Neuron (in vitro differentiated cells): ENCODE data around the gene AP1AR.
"Not testable (repeated sequence)": the region's sequence is repeated elsewhere in the genome, so short reads cannot be mapped to it uniquely, and the experiment has no call there.

Experiments
- H2AFZ ChIP-seq: one replicate; pipeline ENCODE4 v1.6.1; 2013; ENCODE audit warnings: low read depth, mild to moderate bottlenecking, inconsistent platforms, low read length, moderate library complexity
- H3K27me3 ChIP-seq: one replicate; pipeline ENCODE4 v1.6.1; 2013; ENCODE audit warnings: low read length; ENCODE audit not compliant: insufficient read depth
- H3K36me3 ChIP-seq: one replicate; pipeline ENCODE4 v1.6.1; 2013; ENCODE audit warnings: low read length; ENCODE audit not compliant: insufficient read depth
- H3K4me1 ChIP-seq: one replicate; pipeline ENCODE4 v1.6.1; 2013; ENCODE audit warnings: low read length; ENCODE audit not compliant: insufficient read depth
- H3K4me3 ChIP-seq: 2 replicates; pipeline ENCODE4 v1.5.1; 2013; ENCODE audit warnings: mild to moderate bottlenecking, low read length, moderate library complexity
- H3K9me3 ChIP-seq: one replicate; pipeline ENCODE4 v1.6.1; 2013; ENCODE audit warnings: low read length

Gene AP1AR

DNA sequence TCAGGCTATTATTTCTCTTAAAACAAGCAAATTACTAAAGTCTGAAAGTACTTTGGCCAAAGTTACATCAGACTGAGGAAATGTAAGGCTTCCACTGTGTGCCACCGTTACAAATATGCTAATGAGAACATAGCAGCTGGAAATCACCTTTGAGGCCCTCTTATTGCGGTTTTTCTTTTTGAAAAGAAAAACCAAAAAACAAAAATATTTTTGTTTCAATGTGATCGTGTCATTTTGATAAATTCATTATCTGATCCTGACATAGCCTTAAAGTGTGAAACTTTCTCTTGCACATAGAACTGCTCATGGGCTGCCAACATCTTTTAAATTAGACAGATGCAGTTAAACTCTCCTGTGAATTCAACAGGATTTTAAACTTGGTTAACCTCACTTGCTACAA lies 56.9 kb downstream of the AP1AR start:
- Histone ChIP-seq H3K27me3 (no peaks in the 10 kb centered on the region), H2AFZ (no peak overlapping the region), H3K36me3 (no peaks in the 10 kb centered on the region), H3K4me3 (no peak overlapping the region), H3K4me1 (peaks cover 13% of the 10 kb centered on the region), H3K9me3 (no peaks in the 10 kb centered on the region)

DNA sequence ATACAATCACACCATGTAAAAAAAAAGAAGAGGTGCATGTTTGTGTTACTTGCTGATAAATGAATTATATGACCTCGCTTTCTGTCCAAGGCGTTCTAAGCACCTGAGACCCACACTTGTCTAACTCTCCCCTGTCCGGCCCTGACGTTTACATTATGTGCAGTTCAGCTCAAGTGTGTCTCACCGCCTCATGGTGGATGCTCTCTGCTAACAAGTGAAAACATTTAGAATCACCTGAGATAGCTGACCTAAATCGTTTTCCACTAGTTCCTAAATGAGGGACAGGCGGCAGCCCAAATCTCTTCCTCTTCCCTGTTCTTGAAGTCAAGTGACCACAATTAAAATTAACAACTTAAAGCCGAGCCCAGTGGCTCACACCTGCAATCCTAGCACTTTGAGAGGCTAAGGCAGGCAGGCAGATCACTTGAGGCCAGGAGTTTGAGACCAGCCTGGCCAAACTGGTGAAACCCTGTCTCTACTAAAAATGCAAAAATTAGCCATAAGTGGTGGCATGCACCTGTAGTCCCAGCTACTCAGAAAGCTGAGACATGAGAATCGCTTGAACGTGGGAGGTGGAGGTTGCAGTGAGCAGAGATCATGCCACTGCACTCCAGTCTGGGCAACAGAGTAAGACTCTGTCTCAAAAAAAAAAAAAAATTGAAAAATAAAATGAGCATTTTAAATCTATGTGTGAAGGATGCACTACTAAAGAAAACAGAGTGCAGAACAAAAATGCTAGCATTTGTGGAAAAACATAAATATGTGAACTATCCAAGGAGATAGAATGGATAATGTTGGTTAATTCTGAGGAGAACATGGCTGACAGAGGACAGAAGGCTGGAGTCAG lies 58.0 kb downstream of the AP1AR start:
- Histone ChIP-seq H3K4me3 (no peak overlapping the region), H2AFZ (no peak overlapping the region), H3K27me3 (no peaks in the 10 kb centered on the region), H3K9me3 (no peaks in the 10 kb centered on the region), H3K4me1 (peaks cover 7% of the 10 kb centered on the region), H3K36me3 (no peaks in the 10 kb centered on the region)

DNA sequence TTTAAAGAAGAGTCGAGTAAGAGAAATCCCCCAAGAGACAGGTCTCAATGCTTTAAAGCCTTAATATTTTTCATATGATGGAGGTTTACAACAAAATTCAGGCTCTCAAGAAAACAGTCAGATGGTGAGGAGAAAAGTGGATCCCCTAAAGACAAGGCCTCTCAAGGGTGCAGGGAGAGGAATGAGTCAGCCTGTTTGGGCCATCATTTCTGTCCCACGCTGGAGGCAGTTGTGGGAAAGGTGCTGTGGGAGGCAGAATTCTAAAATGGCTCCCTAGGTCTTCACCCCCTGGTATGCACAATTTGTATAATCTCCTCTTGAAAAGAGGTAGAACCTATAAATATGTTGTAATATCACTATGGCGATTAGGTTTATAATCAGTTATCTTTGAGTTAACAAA lies 58.8 kb downstream of the AP1AR start:
- Histone ChIP-seq H3K4me1 (no peaks in the 10 kb centered on the region), H3K27me3 (no peaks in the 10 kb centered on the region), H3K36me3 (no peaks in the 10 kb centered on the region), H3K4me3 (no peak overlapping the region), H2AFZ (no peak overlapping the region), H3K9me3 (no peaks in the 10 kb centered on the region)

DNA sequence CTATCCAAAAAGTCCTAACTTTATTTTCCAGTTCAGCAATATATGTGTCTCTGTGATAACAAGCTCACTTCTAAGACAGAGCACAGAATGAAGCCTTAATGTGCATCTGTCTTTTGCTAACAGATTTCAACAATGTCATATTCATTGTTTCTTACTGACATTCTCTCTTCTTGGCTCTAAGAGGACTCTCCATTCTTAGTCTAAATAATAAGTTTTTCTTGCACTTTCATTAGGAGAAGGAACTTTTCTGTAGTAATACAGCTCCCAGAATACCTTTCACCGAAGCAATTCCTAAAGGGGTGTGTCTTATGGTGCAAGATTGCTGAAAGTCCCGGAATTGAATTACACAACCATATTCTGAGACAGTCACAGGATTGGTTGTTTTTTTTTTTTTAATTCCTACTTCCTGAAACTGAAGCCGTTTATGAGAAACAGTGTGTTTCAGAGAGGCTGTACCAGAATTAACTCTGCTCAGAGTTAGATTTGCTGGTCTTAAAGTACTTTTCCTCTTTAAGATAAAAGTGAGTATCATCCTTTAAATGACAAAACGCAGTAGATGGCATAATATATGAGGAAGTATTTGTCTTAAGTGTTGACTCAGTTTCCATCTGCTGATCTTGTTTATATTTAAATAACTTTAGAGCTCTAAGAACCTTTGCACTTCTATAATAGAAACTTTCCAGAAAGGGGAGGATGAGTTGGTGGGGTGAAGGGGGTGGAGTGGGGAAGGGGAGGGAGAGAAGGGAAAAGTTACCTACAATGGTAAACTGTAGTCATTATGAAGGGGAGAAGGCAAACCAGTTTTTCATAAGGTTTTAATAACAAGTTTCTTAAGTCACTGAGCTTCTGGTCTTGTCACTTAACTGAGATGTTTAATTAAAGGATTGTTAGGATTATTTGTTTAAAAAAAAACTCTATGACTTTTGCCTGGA lies 65.6 kb downstream of the AP1AR start, which contains the start of gene ALPK1:
Gene ALPK1, plus strand, starts transcription at position 421 of the 932 bp plus-strand sequence.
- H3K27me3 ChIP-seq, result no peaks in the 10 kb centered on the region
- H3K9me3 ChIP-seq, result no peaks in the 10 kb centered on the region
- peak within 1 kb of the TSS; percentile 83 for H2AFZ ChIP-seq
- H3K4me3 ChIP-seq, result peak within 1 kb of the TSS; percentile 47
- H3K36me3 ChIP-seq, result no peaks in the 10 kb centered on the region
- peaks cover 6% of the 10 kb centered on the region for H3K4me1 ChIP-seq

DNA sequence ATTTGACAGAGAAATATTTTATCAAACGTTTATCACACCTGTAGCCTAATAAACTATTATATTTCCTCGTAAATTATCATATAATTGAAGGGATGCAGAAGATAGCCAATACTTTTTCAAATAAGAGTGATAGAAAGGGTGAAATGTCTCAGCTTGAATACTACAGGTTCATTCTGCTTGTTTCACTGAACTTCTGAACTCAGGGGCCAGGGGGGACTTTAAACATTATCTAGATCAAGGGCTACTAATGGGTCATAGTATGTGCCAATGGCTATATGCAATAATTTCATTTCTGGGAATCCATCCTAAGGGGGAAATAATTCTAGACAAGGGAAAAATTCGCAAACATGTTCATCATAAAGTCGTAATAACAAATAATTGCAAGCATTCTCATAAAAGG lies 68.1 kb downstream of the AP1AR start:
- H3K27me3 ChIP-seq, result no peaks in the 10 kb centered on the region
- H3K4me1 ChIP-seq, result peaks cover 6% of the 10 kb centered on the region
- no peaks in the 10 kb centered on the region for H3K9me3 ChIP-seq
- no peak overlapping the region for H3K4me3 ChIP-seq
- no peak overlapping the region for H2AFZ ChIP-seq
- H3K36me3 ChIP-seq, result no peaks in the 10 kb centered on the region

DNA sequence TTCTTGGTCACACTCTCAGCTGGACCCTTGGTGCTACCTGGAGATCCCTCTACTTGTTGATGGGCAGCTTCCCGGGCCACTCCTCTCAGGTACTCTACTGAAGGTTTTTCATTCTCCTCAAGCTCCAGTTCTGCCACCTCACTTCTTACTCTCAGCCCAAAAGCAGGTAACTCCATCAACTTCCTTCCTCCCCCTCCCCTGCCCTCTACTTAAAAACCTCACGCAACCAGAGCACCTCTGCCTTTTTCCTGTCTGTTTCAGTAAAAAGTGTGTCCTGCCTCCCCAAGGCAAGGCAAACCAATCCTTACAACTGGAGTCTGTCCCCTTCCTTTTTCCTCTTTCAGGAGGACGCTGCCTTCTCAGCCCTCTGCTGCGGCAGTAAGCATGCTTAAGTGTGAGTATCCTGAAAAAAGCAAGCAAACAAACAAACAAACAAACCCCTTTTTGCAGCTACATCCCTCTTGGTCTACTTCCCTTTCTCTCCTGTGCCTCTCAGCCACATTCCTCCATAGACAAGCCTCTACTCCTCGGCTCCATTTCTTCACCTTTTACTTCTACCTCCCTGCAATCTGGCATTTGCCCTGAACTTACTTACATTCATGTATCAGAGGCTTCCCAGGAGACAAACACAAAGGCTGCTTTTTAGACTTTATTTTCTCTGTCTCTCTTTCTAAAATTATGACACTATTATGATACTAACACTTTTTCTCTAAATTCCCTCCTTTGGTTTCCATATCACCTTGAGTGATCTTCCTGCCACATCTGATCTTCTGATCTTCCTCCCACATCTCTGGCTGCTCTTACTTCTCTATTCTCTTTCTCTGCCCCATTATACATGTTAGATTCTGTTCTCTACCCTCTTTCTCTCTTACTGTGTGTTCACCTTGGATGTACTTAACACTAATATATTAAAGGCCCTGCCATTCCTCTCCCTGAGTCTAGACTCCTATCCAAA lies 71.0 kb downstream of the AP1AR start:
- no peaks in the 10 kb centered on the region for H3K9me3 ChIP-seq
- H3K4me3 ChIP-seq, result no peak overlapping the region
- H3K36me3 ChIP-seq, result no peaks in the 10 kb centered on the region
- no peak overlapping the region for H2AFZ ChIP-seq
- H3K27me3 ChIP-seq, result no peaks in the 10 kb centered on the region
- no peaks in the 10 kb centered on the region for H3K4me1 ChIP-seq

DNA sequence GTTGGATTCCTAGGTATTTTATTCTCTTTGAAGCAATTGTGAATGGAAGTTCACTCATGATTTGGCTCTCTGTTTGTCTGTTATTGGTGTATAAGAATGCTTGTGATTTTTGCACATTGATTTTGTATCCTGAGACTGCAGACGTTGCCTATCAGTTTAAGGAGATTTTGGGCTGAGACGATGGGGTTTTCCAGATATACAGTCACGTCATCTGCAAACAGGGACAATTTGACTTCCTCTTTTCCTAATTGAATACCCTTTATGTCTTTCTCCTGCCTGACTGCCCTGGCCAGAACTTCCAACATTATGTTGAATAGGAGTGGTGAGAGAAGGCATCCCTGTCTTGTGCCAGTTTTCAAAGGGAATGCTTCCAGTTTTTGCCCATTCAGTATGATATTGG lies 73.9 kb downstream of the AP1AR start:
- not testable (repeated sequence) for H3K4me3 ChIP-seq, H2AFZ ChIP-seq, H3K27me3 ChIP-seq, H3K9me3 ChIP-seq, H3K36me3 ChIP-seq, H3K4me1 ChIP-seq

DNA sequence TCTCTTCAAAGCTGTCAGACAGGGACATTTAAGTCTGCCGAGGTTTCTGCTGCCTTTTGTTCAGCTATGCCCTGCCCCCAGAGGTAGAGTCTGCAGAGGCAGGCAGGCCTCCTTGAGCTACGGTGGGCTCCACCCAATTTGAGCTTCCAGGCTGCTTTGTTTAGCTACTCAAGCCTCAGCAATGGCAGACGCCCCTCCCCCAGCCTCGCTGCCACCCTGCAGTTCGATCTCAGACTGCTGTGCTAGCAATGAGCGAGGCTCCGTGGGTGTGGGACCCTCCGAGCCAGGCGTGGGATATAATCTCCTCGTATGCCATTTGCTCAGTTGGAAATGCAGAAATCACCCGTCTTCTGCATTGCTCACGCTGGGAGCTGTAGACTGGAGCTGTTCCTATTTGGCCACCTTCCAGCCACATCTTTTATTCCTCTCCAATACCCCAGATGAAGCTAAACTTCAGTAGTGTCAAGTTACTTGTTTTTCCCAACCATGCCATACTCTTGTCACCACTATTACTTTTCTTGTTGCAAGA lies 77.7 kb downstream of the AP1AR start:
- H3K9me3 ChIP-seq, H3K36me3 ChIP-seq, H3K27me3 ChIP-seq, H3K4me3 ChIP-seq, H2AFZ ChIP-seq: not testable (repeated sequence)
- peaks cover 12% of the 10 kb centered on the region for H3K4me1 ChIP-seq

DNA sequence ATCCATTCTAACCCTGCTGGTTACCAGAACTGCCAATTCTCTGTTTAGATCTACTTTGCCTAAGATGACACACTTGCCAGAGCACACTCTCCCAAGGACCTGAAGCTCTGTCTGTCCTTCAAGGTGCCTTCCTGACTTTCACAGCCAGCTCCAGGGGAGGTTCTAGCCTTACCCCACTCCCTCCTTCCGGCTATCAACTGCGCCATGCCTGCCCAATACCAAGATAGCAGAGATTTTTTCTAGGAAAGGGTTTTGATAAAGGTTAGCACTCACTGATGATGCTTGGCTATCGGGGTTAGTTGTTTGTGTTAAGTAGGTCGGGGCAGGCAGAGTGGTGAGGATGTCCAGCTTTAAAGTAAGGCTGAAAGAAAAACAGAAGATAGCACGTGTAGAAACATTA lies 79.9 kb downstream of the AP1AR start:
- Histone ChIP-seq H3K4me3 (no peak overlapping the region), H3K4me1 (peaks cover 12% of the 10 kb centered on the region), H3K36me3 (no peaks in the 10 kb centered on the region), H3K9me3 (no peaks in the 10 kb centered on the region), H2AFZ (no peak overlapping the region), H3K27me3 (no peaks in the 10 kb centered on the region)

DNA sequence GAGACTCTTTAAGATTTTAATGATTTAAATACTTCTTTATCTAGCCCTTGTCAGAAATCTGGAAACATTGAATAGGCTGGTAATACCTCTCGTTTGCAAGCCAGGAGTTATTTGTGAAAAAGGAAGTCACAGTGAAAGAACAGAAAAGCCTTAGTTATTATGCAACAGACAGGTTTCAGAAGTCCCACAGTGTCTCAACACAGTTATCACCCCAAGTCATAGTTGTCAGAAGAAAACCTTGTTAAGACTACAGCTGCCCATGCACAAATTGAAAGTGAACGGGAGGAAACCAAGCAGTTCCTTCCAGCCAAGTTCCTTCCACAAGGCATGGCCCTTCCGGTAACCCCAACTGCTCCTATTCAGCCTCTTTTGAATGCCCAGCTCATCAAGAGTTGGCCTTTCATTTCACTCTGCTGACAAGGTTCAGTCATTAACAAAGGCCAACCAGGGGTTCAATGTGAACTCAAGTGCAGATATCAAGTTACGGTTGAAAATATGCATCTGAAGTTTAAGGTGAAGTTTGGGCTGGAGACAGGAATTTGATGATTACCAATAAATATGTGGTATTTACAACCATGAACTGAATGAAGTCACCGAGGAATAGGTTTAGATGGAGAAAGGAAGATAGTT lies 81.1 kb downstream of the AP1AR start:
- no peak overlapping the region for H3K4me3 ChIP-seq
- H3K4me1 ChIP-seq, result peaks cover 12% of the 10 kb centered on the region
- H2AFZ ChIP-seq, result no peak overlapping the region
- no peaks in the 10 kb centered on the region for H3K27me3 ChIP-seq
- H3K9me3 ChIP-seq, result no peaks in the 10 kb centered on the region
- no peaks in the 10 kb centered on the region for H3K36me3 ChIP-seq

DNA sequence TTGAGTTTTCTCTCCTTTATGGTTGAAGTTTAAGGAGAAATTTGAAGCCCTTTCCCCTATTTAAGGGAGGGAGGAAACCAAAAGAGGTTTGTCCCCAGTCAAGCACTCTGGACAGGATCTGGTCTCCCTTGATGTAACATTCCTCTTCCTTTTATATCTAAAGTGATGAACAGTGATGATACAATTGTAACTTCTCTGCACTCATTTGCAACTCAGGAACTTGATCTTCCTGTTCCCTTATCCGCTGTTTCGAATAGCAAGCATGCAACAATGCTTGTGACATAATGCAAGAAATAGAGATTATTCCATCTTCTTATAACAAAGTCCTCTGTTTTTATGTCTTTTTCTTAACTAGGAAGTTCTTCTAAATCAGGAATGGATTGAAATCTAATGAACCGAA lies 83.9 kb downstream of the AP1AR start:
- H3K9me3 ChIP-seq, result no peaks in the 10 kb centered on the region
- H3K27me3 ChIP-seq, result no peaks in the 10 kb centered on the region
- no peaks in the 10 kb centered on the region for H3K36me3 ChIP-seq
- peaks cover 8% of the 10 kb centered on the region for H3K4me1 ChIP-seq
- no peak overlapping the region for H3K4me3 ChIP-seq
- no peak overlapping the region for H2AFZ ChIP-seq

DNA sequence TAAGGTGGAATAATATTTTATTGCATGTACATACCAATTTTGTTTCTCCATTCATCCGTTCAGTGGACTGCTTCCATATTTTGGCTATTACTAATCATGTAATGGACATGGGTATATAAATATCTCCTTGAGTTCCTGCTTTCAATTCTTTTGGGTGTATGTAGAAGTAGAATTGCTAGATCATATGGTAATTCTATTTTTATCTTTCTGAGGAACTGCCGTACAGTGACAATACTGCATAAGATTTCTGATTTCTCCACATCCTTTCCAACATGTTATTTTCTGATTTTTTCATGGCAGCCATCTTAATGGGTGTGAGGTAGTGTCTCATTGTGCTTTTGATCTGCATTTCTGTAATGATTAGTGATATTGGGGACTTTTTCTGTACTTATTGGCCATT lies 84.8 kb downstream of the AP1AR start:
- Histone ChIP-seq H3K9me3 (no peaks in the 10 kb centered on the region), H3K4me1 (peaks cover 8% of the 10 kb centered on the region), H2AFZ (no peak overlapping the region), H3K27me3 (no peaks in the 10 kb centered on the region), H3K4me3 (no peak overlapping the region), H3K36me3 (no peaks in the 10 kb centered on the region)
